ENCODE data around the gene SLC9B1. TPM values are rescaled to one million over a fixed set of nuclear protein-coding genes. Genes with fewer than 3 reads are reported as not detected.
"Not testable (repeated sequence)": the region's sequence is repeated elsewhere in the genome, so short reads cannot be mapped to it uniquely, and the experiment has no call there.

SLC9B1 gene
- polyA plus RNA-seq, 1 donor (not counting 4 experiments of a cell fraction or from before 2014, with no cell fraction given), result 0.07 TPM

DNA sequence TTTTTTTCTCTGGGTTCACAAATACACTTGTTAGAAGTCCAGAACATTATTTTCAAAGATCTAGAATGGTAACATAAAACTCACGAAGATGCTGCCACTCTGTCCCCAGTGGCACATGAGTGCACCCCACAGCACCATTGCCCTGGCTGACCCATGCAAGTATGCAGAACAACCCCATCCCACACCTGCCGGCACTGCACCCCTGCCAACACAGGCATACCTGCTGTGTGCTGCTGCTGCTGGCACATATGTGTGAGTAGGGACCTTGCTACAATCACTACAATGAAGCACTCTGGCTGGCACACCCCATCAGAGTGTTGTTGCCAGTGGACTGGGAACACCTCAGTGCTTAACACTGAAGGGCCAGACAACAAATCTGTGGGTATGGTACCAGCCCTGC lies 83.8 kb downstream of the SLC9B1 start:
- Histone ChIP-seq H3K4me3 (ENCODE audit: control insufficient read depth in 2 of 3, extremely low read depth in 1 of 3, insufficient read depth in 2 of 3, low read depth in 1 of 3, low read length in 3 of 3) (no peak overlapping the region), H3K9me3 (ENCODE audit: control insufficient read depth, low read depth, low read length) (no peaks in the 10 kb centered on the region), H3K36me3 (ENCODE audit: control insufficient read depth in 2 of 2, extremely low read depth in 1 of 2, insufficient read depth in 2 of 2, low read length in 2 of 2) (no peaks in the 10 kb centered on the region), H3K79me2 (ENCODE audit: control insufficient read depth, insufficient read depth, low read length) (no peaks in the 10 kb centered on the region), H3K9me1 (ENCODE audit: control insufficient read depth, extremely low read depth, insufficient read depth, low read length) (no peaks in the 10 kb centered on the region), H2AFZ (ENCODE audit: control insufficient read depth, low read length) (no peak overlapping the region), H3K9ac (ENCODE audit: control insufficient read depth, extremely low read depth, insufficient read depth, low read length) (no peak overlapping the region), H3K27me3 (ENCODE audit: control insufficient read depth, extremely low read depth, insufficient read depth, low read length) (no peaks in the 10 kb centered on the region), H4K20me1 (ENCODE audit: control insufficient read depth, extremely low read depth, insufficient read depth, low read length) (no peaks in the 10 kb centered on the region), H3K4me1 (ENCODE audit: control insufficient read depth, extremely low read depth, insufficient read depth, low read length) (no peaks in the 10 kb centered on the region), H3K4me2 (ENCODE audit: control insufficient read depth, extremely low read depth, insufficient read depth, low read depth, low read length) (no peak overlapping the region), H3K27ac (ENCODE audit: control insufficient read depth, insufficient read depth, low read length) (no peak overlapping the region)
- dilution Hi-C loops (cut with MboI; ENCODE audit: extremely low pct_ligation_motif_present, low sequenced_read_pairs), result no loop called here
- FAIRE-seq (no peak), DNase-seq (ENCODE audit: low read depth, low spot score) (no peak)
- TF ChIP-seq, protein P1, sequence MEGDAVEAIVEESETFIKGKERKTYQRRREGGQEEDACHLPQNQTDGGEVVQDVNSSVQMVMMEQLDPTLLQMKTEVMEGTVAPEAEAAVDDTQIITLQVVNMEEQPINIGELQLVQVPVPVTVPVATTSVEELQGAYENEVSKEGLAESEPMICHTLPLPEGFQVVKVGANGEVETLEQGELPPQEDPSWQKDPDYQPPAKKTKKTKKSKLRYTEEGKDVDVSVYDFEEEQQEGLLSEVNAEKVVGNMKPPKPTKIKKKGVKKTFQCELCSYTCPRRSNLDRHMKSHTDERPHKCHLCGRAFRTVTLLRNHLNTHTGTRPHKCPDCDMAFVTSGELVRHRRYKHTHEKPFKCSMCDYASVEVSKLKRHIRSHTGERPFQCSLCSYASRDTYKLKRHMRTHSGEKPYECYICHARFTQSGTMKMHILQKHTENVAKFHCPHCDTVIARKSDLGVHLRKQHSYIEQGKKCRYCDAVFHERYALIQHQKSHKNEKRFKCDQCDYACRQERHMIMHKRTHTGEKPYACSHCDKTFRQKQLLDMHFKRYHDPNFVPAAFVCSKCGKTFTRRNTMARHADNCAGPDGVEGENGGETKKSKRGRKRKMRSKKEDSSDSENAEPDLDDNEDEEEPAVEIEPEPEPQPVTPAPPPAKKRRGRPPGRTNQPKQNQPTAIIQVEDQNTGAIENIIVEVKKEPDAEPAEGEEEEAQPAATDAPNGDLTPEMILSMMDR (optimal IDR thresholded peaks at IDR 0.05 in 1 of 3, IDR thresholded peaks at IDR 0.05 in 1 of 3, conservative IDR thresholded peaks at IDR 0.05 in 1 of 3; ENCODE audit: extremely low read depth in 1 of 3, insufficient read depth in 2 of 3, low read length in 3 of 3), result no peak
- TF ChIP-seq EZH2 (IDR thresholded peaks at IDR 0.05; ENCODE audit: low read length), result no peak

DNA sequence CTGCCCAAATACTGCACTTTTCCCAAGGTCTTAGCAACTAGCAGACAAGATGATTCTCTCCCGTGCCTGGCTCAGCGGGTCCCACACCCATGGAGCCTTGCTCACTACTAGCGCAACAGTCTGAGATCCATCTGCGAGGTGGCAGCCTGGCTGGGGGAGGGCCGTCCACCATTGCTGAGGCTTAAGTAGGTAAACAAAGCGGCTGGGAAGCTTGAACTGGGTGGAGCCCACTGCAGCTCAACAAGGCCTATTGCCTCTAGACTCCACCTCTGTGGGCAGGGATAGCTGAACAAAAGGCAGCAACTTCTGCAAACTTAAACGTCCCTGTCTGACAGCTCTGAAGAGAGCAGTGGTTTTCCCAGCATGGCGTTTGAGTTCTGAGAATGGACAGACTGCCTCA lies 99.8 kb downstream of the SLC9B1 start:
- dilution Hi-C loops (cut with MboI; ENCODE audit: extremely low pct_ligation_motif_present, low sequenced_read_pairs); FAIRE-seq; H3K79me2 ChIP-seq (ENCODE audit: control insufficient read depth, insufficient read depth, low read length): not testable (repeated sequence)

DNA sequence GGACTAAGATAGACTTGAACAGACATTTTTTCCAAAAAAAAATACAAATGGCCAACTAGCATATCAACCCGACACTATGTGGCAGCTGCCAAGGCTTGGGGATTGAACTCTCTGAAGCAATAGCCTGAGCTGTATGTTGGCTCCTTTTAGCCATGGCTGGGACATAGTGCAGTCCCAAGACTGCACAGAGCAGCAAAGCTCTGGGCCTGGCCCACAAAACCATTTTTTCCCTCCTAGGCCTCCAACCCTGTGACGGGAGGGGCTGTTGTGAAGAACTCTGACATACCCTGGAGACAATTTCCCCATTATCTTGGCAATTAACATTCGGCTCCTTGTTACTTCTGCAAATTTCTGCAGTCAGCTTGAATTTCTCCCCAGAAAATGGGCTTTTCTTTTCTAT lies 100.6 kb downstream of the SLC9B1 start:
- Histone ChIP-seq H3K9me3 (ENCODE audit: control insufficient read depth, low read depth, low read length) (no peaks in the 10 kb centered on the region), H3K4me1 (ENCODE audit: control insufficient read depth, extremely low read depth, insufficient read depth, low read length) (no peaks in the 10 kb centered on the region), H3K36me3 (ENCODE audit: control insufficient read depth in 2 of 2, extremely low read depth in 1 of 2, insufficient read depth in 2 of 2, low read length in 2 of 2) (no peaks in the 10 kb centered on the region), H4K20me1 (ENCODE audit: control insufficient read depth, extremely low read depth, insufficient read depth, low read length) (no peaks in the 10 kb centered on the region), H3K4me3 (ENCODE audit: control insufficient read depth in 2 of 3, extremely low read depth in 1 of 3, insufficient read depth in 2 of 3, low read depth in 1 of 3, low read length in 3 of 3) (no peak overlapping the region), H2AFZ (ENCODE audit: control insufficient read depth, low read length) (no peak overlapping the region), H3K27me3 (ENCODE audit: control insufficient read depth, extremely low read depth, insufficient read depth, low read length) (no peaks in the 10 kb centered on the region), H3K9me1 (ENCODE audit: control insufficient read depth, extremely low read depth, insufficient read depth, low read length) (no peaks in the 10 kb centered on the region), H3K79me2 (ENCODE audit: control insufficient read depth, insufficient read depth, low read length) (no peaks in the 10 kb centered on the region), H3K9ac (ENCODE audit: control insufficient read depth, extremely low read depth, insufficient read depth, low read length) (no peak overlapping the region), H3K4me2 (ENCODE audit: control insufficient read depth, extremely low read depth, insufficient read depth, low read depth, low read length) (no peak overlapping the region), H3K27ac (ENCODE audit: control insufficient read depth, insufficient read depth, low read length) (no peak overlapping the region)
- dilution Hi-C loops (cut with MboI; ENCODE audit: extremely low pct_ligation_motif_present, low sequenced_read_pairs), result no loop called here
- TF ChIP-seq EZH2 (IDR thresholded peaks at IDR 0.05; ENCODE audit: low read length), result no peak
- TF ChIP-seq, protein P1 (optimal IDR thresholded peaks at IDR 0.05 in 1 of 3, IDR thresholded peaks at IDR 0.05 in 1 of 3, conservative IDR thresholded peaks at IDR 0.05 in 1 of 3; ENCODE audit: extremely low read depth in 1 of 3, insufficient read depth in 2 of 3, low read length in 3 of 3), result no peak
- FAIRE-seq (no peak), DNase-seq (ENCODE audit: low read depth, low spot score) (no peak)

More for the DNA sequence above, 99.8 kb downstream of the SLC9B1 start:
- not testable (repeated sequence) for H3K27me3 ChIP-seq (ENCODE audit: control insufficient read depth, extremely low read depth, insufficient read depth, low read length); DNase-seq (ENCODE audit: low read depth, low spot score); H3K4me1 ChIP-seq (ENCODE audit: control insufficient read depth, extremely low read depth, insufficient read depth, low read length); H2AFZ ChIP-seq (ENCODE audit: control insufficient read depth, low read length); H3K4me3 ChIP-seq (ENCODE audit: control insufficient read depth in 2 of 3, extremely low read depth in 1 of 3, insufficient read depth in 2 of 3, low read depth in 1 of 3, low read length in 3 of 3); H3K9ac ChIP-seq (ENCODE audit: control insufficient read depth, extremely low read depth, insufficient read depth, low read length); H3K9me1 ChIP-seq (ENCODE audit: control insufficient read depth, extremely low read depth, insufficient read depth, low read length); H3K9me3 ChIP-seq (ENCODE audit: control insufficient read depth, low read depth, low read length); H3K4me2 ChIP-seq (ENCODE audit: control insufficient read depth, extremely low read depth, insufficient read depth, low read depth, low read length); H3K36me3 ChIP-seq (ENCODE audit: control insufficient read depth in 2 of 2, extremely low read depth in 1 of 2, insufficient read depth in 2 of 2, low read length in 2 of 2); H4K20me1 ChIP-seq (ENCODE audit: control insufficient read depth, extremely low read depth, insufficient read depth, low read length); H3K27ac ChIP-seq (ENCODE audit: control insufficient read depth, insufficient read depth, low read length)
